Gastroesophageal sphincter (tissue), 3 donors: ENCODE results near the gene LDLRAD4.

Experiments used
- POLR2A ChIP-seq, 2 donors: fragments of 450-650 bp; IDR thresholded peaks; one replicate each; pipeline ENCODE4 v1.6.1; 2017; ENCODE audit warnings: antibody characterized with exemption in 2 of 2, mild to moderate bottlenecking in 2 of 2, moderate library complexity in 1 of 2
- TF ChIP-seq, protein P1 (sequence below), 4 experiments: fragments of 200-600 bp in 2 of 4; fragments of 450-650 bp in 2 of 4; sonication (generic) in 1 of 4; IDR thresholded peaks; one replicate each; pipeline ENCODE4 v1.5.1; 2017 to 2019; ENCODE audit warnings: antibody characterized with exemption in 4 of 4, mild to moderate bottlenecking in 2 of 4, moderate library complexity in 2 of 4

DNA sequence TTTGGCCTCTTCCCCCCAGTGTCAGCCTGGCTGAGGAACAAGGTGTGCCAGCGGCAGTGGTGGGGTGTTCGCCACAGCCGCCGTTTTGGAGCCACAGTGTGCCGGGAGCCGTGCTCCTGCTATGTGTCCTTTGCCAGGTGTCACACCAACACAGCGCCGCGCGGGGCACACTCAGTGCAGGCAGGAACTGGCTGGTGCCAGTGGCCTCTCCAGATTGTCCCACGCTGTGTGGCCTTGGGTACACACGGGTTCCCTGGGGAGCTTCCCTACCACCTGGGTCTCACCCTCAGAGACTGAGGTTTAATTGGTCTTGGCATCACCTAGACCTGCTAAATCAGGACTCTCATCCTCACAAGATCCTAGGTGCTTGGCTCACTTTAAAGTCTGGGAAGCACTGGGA, 171.6 kb downstream of the LDLRAD4 start:
- TF ChIP-seq, protein P1, sequence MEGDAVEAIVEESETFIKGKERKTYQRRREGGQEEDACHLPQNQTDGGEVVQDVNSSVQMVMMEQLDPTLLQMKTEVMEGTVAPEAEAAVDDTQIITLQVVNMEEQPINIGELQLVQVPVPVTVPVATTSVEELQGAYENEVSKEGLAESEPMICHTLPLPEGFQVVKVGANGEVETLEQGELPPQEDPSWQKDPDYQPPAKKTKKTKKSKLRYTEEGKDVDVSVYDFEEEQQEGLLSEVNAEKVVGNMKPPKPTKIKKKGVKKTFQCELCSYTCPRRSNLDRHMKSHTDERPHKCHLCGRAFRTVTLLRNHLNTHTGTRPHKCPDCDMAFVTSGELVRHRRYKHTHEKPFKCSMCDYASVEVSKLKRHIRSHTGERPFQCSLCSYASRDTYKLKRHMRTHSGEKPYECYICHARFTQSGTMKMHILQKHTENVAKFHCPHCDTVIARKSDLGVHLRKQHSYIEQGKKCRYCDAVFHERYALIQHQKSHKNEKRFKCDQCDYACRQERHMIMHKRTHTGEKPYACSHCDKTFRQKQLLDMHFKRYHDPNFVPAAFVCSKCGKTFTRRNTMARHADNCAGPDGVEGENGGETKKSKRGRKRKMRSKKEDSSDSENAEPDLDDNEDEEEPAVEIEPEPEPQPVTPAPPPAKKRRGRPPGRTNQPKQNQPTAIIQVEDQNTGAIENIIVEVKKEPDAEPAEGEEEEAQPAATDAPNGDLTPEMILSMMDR (IDR thresholded peaks at IDR 0.05): no peak
- TF ChIP-seq POLR2A (IDR thresholded peaks at IDR 0.05): no peak
